GM18505 (cell line): ENCODE results near the gene MAP3K19.
"Not testable (repeated sequence)": the region's sequence is repeated elsewhere in the genome, so short reads cannot be mapped to it uniquely, and the experiment has no call there.

ENCODE experiments used
- ATAC-seq: cut with Tn5 transposase; IDR thresholded peaks from one replicate; pipeline ENCODE4 v1.9.1; 2021; ENCODE audit not compliant: unreplicated experiment
- POLR2A ChIP-seq: IDR thresholded peaks from 4 replicates; pipeline ENCODE4 v1.6.1; 2011; ENCODE audit warnings: borderline replicate concordance; ENCODE audit not compliant: insufficient read depth, insufficient read length; ENCODE audit errors: extremely low read depth

MAP3K19 gene

GRCh38 chr2:135047300-135047699 is at the start of gene MAP3K19:
Gene MAP3K19, minus strand, starts transcription at chr2:135047447. Its CDS starts 22,800 bp downstream, at chr2:135024647.
- TF ChIP-seq POLR2A = no peak

GRCh38 chr2:135096665-135097446 is 49.6 kb upstream of the MAP3K19 start:
- no peak for TF ChIP-seq POLR2A
- no peak for ATAC-seq

More at GRCh38 chr2:135047300-135047699, at the start of gene MAP3K19:
- no peak for ATAC-seq

GRCh38 chr2:135095591-135095990 is 48.3 kb upstream of the MAP3K19 start:
- TF ChIP-seq POLR2A = no peak
- no peak for ATAC-seq

GRCh38 chr2:135094508-135094907 is 47.3 kb upstream of the MAP3K19 start:
- no peak for ATAC-seq
- TF ChIP-seq POLR2A = no peak

- no peak for TF ChIP-seq POLR2A
- ATAC-seq = no peak
These were observed 46.6 kb upstream of the MAP3K19 start for GRCh38 chr2:135093670-135094330.

GRCh38 chr2:135093193-135093592 is 45.9 kb upstream of the MAP3K19 start:
- TF ChIP-seq POLR2A = no peak
- ATAC-seq = no peak

GRCh38 chr2:135091681-135092080 is 44.4 kb upstream of the MAP3K19 start:
- ATAC-seq = no peak
- no peak for TF ChIP-seq POLR2A

GRCh38 chr2:135089597-135089996 is 42.4 kb upstream of the MAP3K19 start:
- not testable (repeated sequence) for ATAC-seq

GRCh38 chr2:135086222-135086621 is 39.0 kb upstream of the MAP3K19 start:
- ATAC-seq = no peak
- no peak for TF ChIP-seq POLR2A

- no peak for TF ChIP-seq POLR2A
- ATAC-seq = no peak
These were observed 31.2 kb upstream of the MAP3K19 start for GRCh38 chr2:135078417-135078816.

- ATAC-seq = no peak
These were observed 29.3 kb upstream of the MAP3K19 start for GRCh38 chr2:135076556-135076955.

GRCh38 chr2:135074216-135074615 is 27.0 kb upstream of the MAP3K19 start:
- ATAC-seq = no peak
- TF ChIP-seq POLR2A = no peak

More at GRCh38 chr2:135076556-135076955, 29.3 kb upstream of the MAP3K19 start:
- TF ChIP-seq POLR2A = no peak

GRCh38 chr2:135072125-135072997 is 25.1 kb upstream of the MAP3K19 start:
- ATAC-seq = no peak

GRCh38 chr2:135066710-135067109 is 19.5 kb upstream of the MAP3K19 start:
- no peak for ATAC-seq
- no peak for TF ChIP-seq POLR2A

More at GRCh38 chr2:135072125-135072997, 25.1 kb upstream of the MAP3K19 start:
- no peak for TF ChIP-seq POLR2A

- TF ChIP-seq POLR2A = no peak
- ATAC-seq = no peak
These were observed 16.9 kb upstream of the MAP3K19 start for GRCh38 chr2:135064149-135064548.
